Measurements from ENCODE around the gene RPL38.
A peak's percentile ranks its signal among the peaks of the same experiment; 100 is the strongest.

Gene RPL38

GRCh38 chr17:74212913-74213791, 9.7 kb downstream of the RPL38 start, which contains the start of gene TTYH2 (continued):
- no peak for TF ChIP-seq ZNF843 (tag by site-specific recombination; IDR thresholded peaks at IDR 0.05)
- TF ChIP-seq SETDB1 (IDR thresholded peaks at IDR 0.05; ENCODE audit: insufficient read length, low read length) = no peak
- TF ChIP-seq ZNF561 (tag by site-specific recombination; IDR thresholded peaks at IDR 0.05; ENCODE audit: borderline replicate concordance) = no peak
- no peak for TF ChIP-seq REST (tag by site-specific recombination; IDR thresholded peaks at IDR 0.05)
- TF ChIP-seq ZNF677 (tag by site-specific recombination; IDR thresholded peaks at IDR 0.05) = no peak
- TF ChIP-seq KLF1 (tag by site-specific recombination; IDR thresholded peaks at IDR 0.05) = peak; percentile 33; the same call in 1 of the 2 replicates
- no peak for TF ChIP-seq ZNF2 (tag by site-specific recombination; IDR thresholded peaks at IDR 0.05)
- TF ChIP-seq ZNF664 (tag by site-specific recombination; IDR thresholded peaks at IDR 0.05) = peak; percentile 26; the same call in 1 of the 2 replicates
- no peak for TF ChIP-seq ZNF221 (tag by site-specific recombination; IDR thresholded peaks at IDR 0.05; ENCODE audit: borderline replicate concordance)
- TF ChIP-seq TRIM28 (IDR thresholded peaks at IDR 0.05; ENCODE audit: borderline replicate concordance, low read length) = no peak
- peak; percentile 68 for TF ChIP-seq ZNF341 (tag by site-specific recombination; IDR thresholded peaks at IDR 0.05; ENCODE audit: low read depth)
- TF ChIP-seq HOXC10 (CRISPR knock-in tag; IDR thresholded peaks at IDR 0.05) = no peak
- no peak for TF ChIP-seq WT1 (tag by site-specific recombination; IDR thresholded peaks at IDR 0.05)
- no peak for TF ChIP-seq ZNF248 (tag by site-specific recombination; IDR thresholded peaks at IDR 0.05)
- TF ChIP-seq ZNF426 (tag by site-specific recombination; IDR thresholded peaks at IDR 0.05) = no peak
- TF ChIP-seq ZNF791 (tag by site-specific recombination; IDR thresholded peaks at IDR 0.05) = no peak
- peak; percentile 60 for TF ChIP-seq ZBTB17 (tag by site-specific recombination; IDR thresholded peaks at IDR 0.05)
- no peak for TF ChIP-seq ZNF549 (tag by site-specific recombination; IDR thresholded peaks at IDR 0.05)
- TF ChIP-seq ZNF501 (tag by site-specific recombination; IDR thresholded peaks at IDR 0.05) = no peak
- TF ChIP-seq KLF7 (tag by site-specific recombination; IDR thresholded peaks at IDR 0.05; ENCODE audit: borderline replicate concordance) = no peak
- no peak for TF ChIP-seq ZNF10 (tag by site-specific recombination; IDR thresholded peaks at IDR 0.05)
- peak; percentile 40 for TF ChIP-seq ZNF629 (tag by site-specific recombination; IDR thresholded peaks at IDR 0.05)
- TF ChIP-seq ZBTB11 (tag by site-specific recombination; conservative IDR thresholded peaks at IDR 0.05; ENCODE audit: low read depth) = no peak
- no peak for TF ChIP-seq ZSCAN18 (tag by site-specific recombination; IDR thresholded peaks at IDR 0.05)
- TF ChIP-seq CTCF (tag by site-specific recombination; IDR thresholded peaks at IDR 0.05) = no peak
- no peak for TF ChIP-seq ZNF202 (tag by site-specific recombination; IDR thresholded peaks at IDR 0.05; ENCODE audit: borderline replicate concordance)
- TF ChIP-seq ZNF335 (tag by site-specific recombination; conservative IDR thresholded peaks at IDR 0.05) = peak; percentile 95
- no peak for TF ChIP-seq ZNF560 (tag by site-specific recombination; IDR thresholded peaks at IDR 0.05; ENCODE audit: borderline replicate concordance)
- no peak for TF ChIP-seq PBX3 (CRISPR knock-in tag; IDR thresholded peaks at IDR 0.05)

Measured in HEK293 (cell line).